GM23248 (cell line): ENCODE data around the gene CLEC18A. TPM values are rescaled to one million over a fixed set of nuclear protein-coding genes. Genes with fewer than 3 reads are reported as not detected.

Experiments used
- DNase-seq: peaks from one replicate; pipeline ENCODE4 v3.0.0-alpha.2; 2015
- H2AFZ ChIP-seq: fragments of 200-600 bp; sonication (generic); 2 replicates; pipeline ENCODE4 v1.6.1; 2016; ENCODE audit warnings: antibody characterized with exemption
- H3F3A ChIP-seq: fragments of 200-600 bp; sonication (generic); 2 replicates; pipeline ENCODE4 v1.6.1; 2016; ENCODE audit warnings: mild to moderate bottlenecking, antibody characterized with exemption, mixed run types; ENCODE audit not compliant: insufficient read depth
- H3K27ac ChIP-seq: fragments of 200-600 bp; sonication (generic); 2 replicates; pipeline ENCODE4 v1.5.1; 2016; ENCODE audit warnings: mild to moderate bottlenecking
- H3K27me3 ChIP-seq: fragments of 200-600 bp; sonication (generic); replicated peaks from 2 replicates; pipeline ENCODE4 v1.6.1; 2016; ENCODE audit warnings: mild to moderate bottlenecking; ENCODE audit not compliant: insufficient read depth
- H3K36me3 ChIP-seq: fragments of 200-600 bp; sonication (generic); 2 replicates; pipeline ENCODE4 v1.6.1; 2016; ENCODE audit warnings: low read depth, mild to moderate bottlenecking
- H3K4me1 ChIP-seq: fragments of 200-600 bp; sonication (generic); 2 replicates; pipeline ENCODE4 v1.6.1; 2016; ENCODE audit warnings: mild to moderate bottlenecking; ENCODE audit not compliant: insufficient read depth
- H3K4me2 ChIP-seq: fragments of 200-600 bp; sonication (generic); one replicate; pipeline ENCODE4 v1.6.1; 2016; ENCODE audit warnings: mild to moderate bottlenecking; ENCODE audit not compliant: unreplicated experiment
- H3K4me3 ChIP-seq: fragments of 200-600 bp; sonication (generic); 2 replicates; pipeline ENCODE4 v1.5.1; 2016; ENCODE audit warnings: mild to moderate bottlenecking
- H3K79me2 ChIP-seq: fragments of 200-600 bp; sonication (generic); 2 replicates; pipeline ENCODE4 v1.6.1; 2016; ENCODE audit warnings: mild to moderate bottlenecking; ENCODE audit not compliant: insufficient read depth
- H3K9ac ChIP-seq: fragments of 200-600 bp; sonication (generic); 2 replicates; pipeline ENCODE4 v1.6.1; 2016; ENCODE audit warnings: mild to moderate bottlenecking
- H3K9me2 ChIP-seq: fragments of 200-600 bp; sonication (generic); 2 replicates; pipeline ENCODE4 v1.6.1; 2016; ENCODE audit warnings: mixed run types, mild to moderate bottlenecking, moderate library complexity; ENCODE audit not compliant: insufficient read depth
- H3K9me3 ChIP-seq: fragments of 200-600 bp; sonication (generic); one replicate; pipeline ENCODE4 v1.6.1; 2017; ENCODE audit warnings: low read depth
- H4K20me1 ChIP-seq: fragments of 200-600 bp; sonication (generic); 2 replicates; pipeline ENCODE4 v1.6.0; 2016; ENCODE audit not compliant: insufficient read depth
- EZH2 ChIP-seq: fragments of 200-600 bp; sonication (generic); IDR thresholded peaks from 2 replicates; pipeline ENCODE4 v1.6.1; 2018; ENCODE audit warnings: antibody characterized with exemption, mild to moderate bottlenecking; ENCODE audit not compliant: insufficient read depth, poor library complexity, severe bottlenecking
- EZH2phosphoT487 ChIP-seq: fragments of 200-600 bp; sonication (generic); IDR thresholded peaks from 2 replicates; pipeline ENCODE4 v1.6.1; 2018; ENCODE audit warnings: antibody characterized with exemption, moderate library complexity, mild to moderate bottlenecking, low read depth; ENCODE audit not compliant: insufficient read depth
- WGBS, 2 experiments: methylation state at CpG; one replicate each; pipeline ENCODE4 v1.1.6; 2015 to 2017; ENCODE audit warnings: low lambda C conversion rate in 2 of 2, low coverage in 1 of 2; ENCODE audit errors: missing lambda C conversion rate in 2 of 2; 5-methylcytosine and 5-hydroxymethylcytosine counted together
- in situ Hi-C: fragments of 300-500 bp; cut with MboI; formaldehyde crosslinking; loops from 2 replicates; pipeline ENCODE4 v1.15.0; 2020
- polyA plus RNA-seq: library from polyadenylated mRNA; unstranded; fragments of >200 nt; fragmentation: Nextera tagmentation; extraction: Ambion mirVana; gene quantifications from 2 replicates; pipeline ENCODE4 v1.2.1, GENCODE V29; 2016
- total RNA-seq: library from RNA; depleted of rRNA; stranded (reverse); fragments of >200 nt; shearing (Covaris generic); gene quantifications from 2 replicates; pipeline ENCODE4 v1.2.3, GENCODE V29; 2014

CLEC18A gene
- total and polyA plus RNA-seq, 2 experiments from 2014 or later: 0.10 to 0.43 TPM

DNA sequence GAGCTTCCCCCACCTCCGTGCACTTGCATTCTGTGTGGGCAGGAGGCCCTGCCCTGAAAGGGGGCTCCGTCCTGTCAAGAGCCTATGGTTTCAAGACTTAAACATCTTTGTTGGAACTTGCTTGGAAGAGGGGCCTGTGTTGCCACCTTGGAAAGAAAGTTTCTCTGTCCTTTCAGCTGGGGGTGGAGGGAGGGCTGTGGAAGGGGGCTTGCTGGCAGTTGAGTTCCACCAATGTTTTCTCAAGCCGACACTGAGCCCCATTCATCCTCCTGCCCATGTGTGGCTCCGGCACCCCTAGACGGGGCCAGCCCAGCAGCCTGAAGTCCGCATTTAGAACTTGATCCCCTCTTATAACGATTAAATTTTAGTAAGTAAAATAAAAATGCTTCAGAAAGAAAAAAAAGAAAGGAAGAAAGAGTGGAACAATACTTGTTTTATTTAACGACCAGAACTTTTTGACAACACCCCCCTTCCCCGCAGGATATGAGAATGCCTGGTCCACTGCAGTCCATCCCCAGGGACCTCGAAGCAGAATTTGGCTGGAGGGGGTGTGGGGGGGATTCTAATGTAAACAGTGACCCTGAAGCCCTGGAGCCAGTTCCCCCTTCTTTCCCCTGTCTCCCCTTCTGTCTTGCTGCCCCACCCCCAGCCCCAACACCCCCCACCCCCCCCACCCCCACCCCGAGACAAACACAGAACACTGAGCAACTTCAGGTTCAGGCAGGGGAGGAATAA, 26.9 kb upstream of the CLEC18A start:
- DNase-seq: peak; percentile 20
- peaks cover 33% of the 10 kb centered on the region for H3K79me2 ChIP-seq
- H3K36me3 ChIP-seq: no peaks in the 10 kb centered on the region
- no peaks in the 10 kb centered on the region for H4K20me1 ChIP-seq
- H3K9ac ChIP-seq: peak overlapping the region; percentile 90
- no peaks in the 10 kb centered on the region for H3K9me2 ChIP-seq
- 63 to 69% methylated on average over 10 to 11 of the region's 11 CpGs for WGBS, 2 experiments
- peak overlapping the region; percentile 78 for H3K4me2 ChIP-seq
- no peaks in the 10 kb centered on the region for H3K27me3 ChIP-seq
- peak overlapping the region; percentile 90 for H3K27ac ChIP-seq
- H3K9me3 ChIP-seq: no peaks in the 10 kb centered on the region
- TF ChIP-seq EZH2phosphoT487 (no peak), EZH2 (no peak)
- in situ Hi-C loops: no loop called here
- no peak overlapping the region for H3K4me3 ChIP-seq
- H3K4me1 ChIP-seq: peaks cover 38% of the 10 kb centered on the region
- H2AFZ ChIP-seq: peak overlapping the region; percentile 74; the same call in 1 of the 2 replicates
- H3F3A ChIP-seq: peaks cover 7% of the 10 kb centered on the region; the same call in 1 of the 2 replicates

GRCh38 chr16:69924777-69925191, 26.4 kb upstream of the CLEC18A start:
- no peaks in the 10 kb centered on the region for H4K20me1 ChIP-seq
- H3K9ac ChIP-seq: peak overlapping the region; percentile 90
- H2AFZ ChIP-seq: peak overlapping the region; percentile 74
- H3K4me1 ChIP-seq: peaks cover 36% of the 10 kb centered on the region
- H3K27ac ChIP-seq: peak overlapping the region; percentile 90
- DNase-seq: peak; percentile 95
- in situ Hi-C loops: loop anchor here (5.0 kb wide), 1 partner anchor 122 kb away; no protein-coding TSS in a partner anchor
- H3K4me3 ChIP-seq: peak overlapping the region; percentile 67
- peaks cover 7% of the 10 kb centered on the region; the same call in 1 of the 2 replicates for H3F3A ChIP-seq
- WGBS, 2 experiments: 1 to 3% methylated on average over 18 to 19 of the region's 19 CpGs
- no peaks in the 10 kb centered on the region for H3K36me3 ChIP-seq
- TF ChIP-seq EZH2 (no peak), EZH2phosphoT487 (no peak)
- H3K4me2 ChIP-seq: peak overlapping the region; percentile 78
- H3K9me3 ChIP-seq: no peaks in the 10 kb centered on the region
- H3K9me2 ChIP-seq: no peaks in the 10 kb centered on the region
- no peaks in the 10 kb centered on the region for H3K27me3 ChIP-seq
- H3K79me2 ChIP-seq: peaks cover 33% of the 10 kb centered on the region

GRCh38 chr16:69925311-69925710, 25.8 kb upstream of the CLEC18A start:
- Histone ChIP-seq H3K27ac (peak overlapping the region; percentile 90), H3K4me3 (peak overlapping the region; percentile 67), H4K20me1 (no peaks in the 10 kb centered on the region), H3K36me3 (no peaks in the 10 kb centered on the region), H2AFZ (peak overlapping the region; percentile 74), H3K27me3 (no peaks in the 10 kb centered on the region), H3K4me2 (peak overlapping the region; percentile 78), H3K9me3 (no peaks in the 10 kb centered on the region), H3K79me2 (peaks cover 33% of the 10 kb centered on the region), H3K4me1 (peaks cover 36% of the 10 kb centered on the region), H3K9ac (peak overlapping the region; percentile 90), H3K9me2 (no peaks in the 10 kb centered on the region), H3F3A (peaks cover 7% of the 10 kb centered on the region; the same call in 1 of the 2 replicates)
- in situ Hi-C loops: loop anchor here (5.0 kb wide), 1 partner anchor 123 kb away; no protein-coding TSS in a partner anchor
- no peak for DNase-seq
- WGBS, 2 experiments: 39 to 40% methylated on average over 8 of the region's 8 CpGs
- TF ChIP-seq EZH2phosphoT487 (no peak), EZH2 (no peak)

GRCh38 chr16:69926241-69926640, 24.9 kb upstream of the CLEC18A start:
- H3K4me2 ChIP-seq: peak overlapping the region; percentile 78

More at GRCh38 chr16:69926241-69926640, 24.9 kb upstream of the CLEC18A start:
- peaks cover 7% of the 10 kb centered on the region; the same call in 1 of the 2 replicates for H3F3A ChIP-seq
- in situ Hi-C loops: loop anchor here (5.0 kb wide), 1 partner anchor 124 kb away; no protein-coding TSS in a partner anchor
- no peak for DNase-seq
- peak overlapping the region; percentile 67 for H3K4me3 ChIP-seq
- TF ChIP-seq EZH2phosphoT487: no peak
- TF ChIP-seq EZH2: no peak
- H3K27ac ChIP-seq: no peak overlapping the region
- H3K9ac ChIP-seq: no peak overlapping the region
- no peaks in the 10 kb centered on the region for H3K36me3 ChIP-seq
- 91 to 94% methylated on average over 8 of the region's 8 CpGs for WGBS, 2 experiments
- H4K20me1 ChIP-seq: no peaks in the 10 kb centered on the region
- H2AFZ ChIP-seq: no peak overlapping the region
- no peaks in the 10 kb centered on the region for H3K27me3 ChIP-seq
- H3K79me2 ChIP-seq: peaks cover 33% of the 10 kb centered on the region
- H3K4me1 ChIP-seq: peaks cover 36% of the 10 kb centered on the region
- no peaks in the 10 kb centered on the region for H3K9me3 ChIP-seq
- H3K9me2 ChIP-seq: no peaks in the 10 kb centered on the region
